Activated CD8-positive, alpha-beta memory T cell treated with anti-CD3 and anti-CD28 coated beads, Interleukin-2, amount 50 U/mL, for 24 hours (primary cell): ENCODE measurements around the gene ANKRD24.
"Not testable (repeated sequence)": the region's sequence is repeated elsewhere in the genome, so short reads cannot be mapped to it uniquely, and the experiment has no call there.

ENCODE experiments used
- DNase-seq: peaks from one replicate; pipeline ENCODE4 v3.0.0-alpha.2; 2020; ENCODE audit errors: extremely low read depth

ANKRD24 gene

GRCh38 chr19:4182084-4182810 lies at the start of gene ANKRD24, which contains the start of gene SIRT6:
Gene ANKRD24, plus strand, starts transcription at chr19:4182689. Its CDS starts 3,737 bp downstream, at chr19:4186426.
Gene SIRT6, minus strand, starts transcription at chr19:4182563. Its CDS starts 24 bp downstream, at chr19:4182539.
- DNase-seq = peak; percentile 86

GRCh38 chr19:4134351-4134750 lies 48.1 kb upstream of the ANKRD24 start:
- DNase-seq = no peak

GRCh38 chr19:4135386-4135785 lies 47.1 kb upstream of the ANKRD24 start:
- DNase-seq = not testable (repeated sequence)

- DNase-seq = no peak
Measured at GRCh38 chr19:4136680-4137088, 45.8 kb upstream of the ANKRD24 start.

GRCh38 chr19:4138445-4138844 lies 44.0 kb upstream of the ANKRD24 start:
- DNase-seq = no peak

GRCh38 chr19:4139614-4140236 lies 42.8 kb upstream of the ANKRD24 start:
- DNase-seq = peak; percentile 82

- DNase-seq = no peak
Measured at GRCh38 chr19:4140237-4140711, 42.2 kb upstream of the ANKRD24 start.

GRCh38 chr19:4142916-4143315 lies 39.6 kb upstream of the ANKRD24 start:
- DNase-seq = not testable (repeated sequence)

GRCh38 chr19:4144666-4145249 lies 37.7 kb upstream of the ANKRD24 start:
- DNase-seq = no peak

GRCh38 chr19:4149518-4150288 lies 32.8 kb upstream of the ANKRD24 start:
- DNase-seq = no peak

GRCh38 chr19:4151623-4152022 lies 30.9 kb upstream of the ANKRD24 start:
- DNase-seq = no peak

GRCh38 chr19:4152241-4152998 lies 30.1 kb upstream of the ANKRD24 start:
- no peak for DNase-seq

GRCh38 chr19:4154571-4155312 lies 27.7 kb upstream of the ANKRD24 start:
- DNase-seq = no peak

GRCh38 chr19:4157164-4157563 lies 25.3 kb upstream of the ANKRD24 start:
- DNase-seq = no peak

GRCh38 chr19:4157971-4158370 lies 24.5 kb upstream of the ANKRD24 start:
- DNase-seq = not testable (repeated sequence)

GRCh38 chr19:4161415-4162077 lies 20.9 kb upstream of the ANKRD24 start:
- DNase-seq = no peak

GRCh38 chr19:4164262-4164661 lies 18.2 kb upstream of the ANKRD24 start:
- no peak for DNase-seq

GRCh38 chr19:4171676-4172075 lies 10.8 kb upstream of the ANKRD24 start:
- DNase-seq = no peak

- DNase-seq = no peak
Measured at GRCh38 chr19:4172861-4173473, 9.5 kb upstream of the ANKRD24 start.
